ENCODE results near the gene NBPF11.
"Not testable (repeated sequence)": the region's sequence is repeated elsewhere in the genome, so short reads cannot be mapped to it uniquely, and the experiment has no call there.

DNA sequence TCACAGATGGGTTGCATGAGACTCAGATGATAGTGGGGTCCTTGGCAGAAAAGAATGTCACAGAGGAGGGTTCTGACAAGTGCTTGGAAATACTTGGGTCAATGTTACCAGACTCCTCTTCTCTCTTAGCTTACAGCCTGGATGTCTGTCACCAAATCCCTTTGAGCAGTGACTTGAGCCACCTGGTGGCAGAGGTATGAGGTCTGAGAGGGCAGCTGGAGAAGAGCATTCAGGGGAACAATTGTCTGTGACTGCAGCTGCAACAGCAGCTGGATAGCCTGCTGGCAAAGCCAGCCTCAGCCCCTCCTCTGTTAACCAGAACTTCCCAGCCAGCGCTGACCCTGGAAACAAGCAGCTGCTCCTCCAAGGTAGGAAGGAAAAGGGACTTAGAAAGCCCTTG, 65.9 kb downstream of the NBPF11 start:
- TF ChIP-seq, protein P1, sequence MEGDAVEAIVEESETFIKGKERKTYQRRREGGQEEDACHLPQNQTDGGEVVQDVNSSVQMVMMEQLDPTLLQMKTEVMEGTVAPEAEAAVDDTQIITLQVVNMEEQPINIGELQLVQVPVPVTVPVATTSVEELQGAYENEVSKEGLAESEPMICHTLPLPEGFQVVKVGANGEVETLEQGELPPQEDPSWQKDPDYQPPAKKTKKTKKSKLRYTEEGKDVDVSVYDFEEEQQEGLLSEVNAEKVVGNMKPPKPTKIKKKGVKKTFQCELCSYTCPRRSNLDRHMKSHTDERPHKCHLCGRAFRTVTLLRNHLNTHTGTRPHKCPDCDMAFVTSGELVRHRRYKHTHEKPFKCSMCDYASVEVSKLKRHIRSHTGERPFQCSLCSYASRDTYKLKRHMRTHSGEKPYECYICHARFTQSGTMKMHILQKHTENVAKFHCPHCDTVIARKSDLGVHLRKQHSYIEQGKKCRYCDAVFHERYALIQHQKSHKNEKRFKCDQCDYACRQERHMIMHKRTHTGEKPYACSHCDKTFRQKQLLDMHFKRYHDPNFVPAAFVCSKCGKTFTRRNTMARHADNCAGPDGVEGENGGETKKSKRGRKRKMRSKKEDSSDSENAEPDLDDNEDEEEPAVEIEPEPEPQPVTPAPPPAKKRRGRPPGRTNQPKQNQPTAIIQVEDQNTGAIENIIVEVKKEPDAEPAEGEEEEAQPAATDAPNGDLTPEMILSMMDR (IDR thresholded peaks at IDR 0.05) = not testable (repeated sequence)
- not testable (repeated sequence) for TF ChIP-seq NR3C1 (CRISPR knock-in tag; conservative IDR thresholded peaks at IDR 0.05; ENCODE audit: low read depth); SP1 (CRISPR knock-in tag; conservative IDR thresholded peaks at IDR 0.05); OVOL2 (CRISPR knock-in tag; IDR thresholded peaks at IDR 0.05; ENCODE audit: borderline replicate concordance); RELA (CRISPR knock-in tag; IDR thresholded peaks at IDR 0.05; ENCODE audit: borderline replicate concordance); NFYB (CRISPR knock-in tag; conservative IDR thresholded peaks at IDR 0.05; ENCODE audit: low read depth); FOXJ3 (CRISPR knock-in tag; IDR thresholded peaks at IDR 0.05; ENCODE audit: borderline replicate concordance); ELF4 (CRISPR knock-in tag; IDR thresholded peaks at IDR 0.05; ENCODE audit: low read depth); ETV6 (CRISPR knock-in tag; IDR thresholded peaks at IDR 0.05)
- TF ChIP-seq, protein P2, sequence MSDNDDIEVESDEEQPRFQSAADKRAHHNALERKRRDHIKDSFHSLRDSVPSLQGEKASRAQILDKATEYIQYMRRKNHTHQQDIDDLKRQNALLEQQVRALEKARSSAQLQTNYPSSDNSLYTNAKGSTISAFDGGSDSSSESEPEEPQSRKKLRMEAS (CRISPR knock-in tag; IDR thresholded peaks at IDR 0.05) = not testable (repeated sequence)
